GM23338 (cell line): ENCODE data around the gene UBXN2A.

Source experiments
- CREB1 ChIP-seq: fragments of 250-450 bp; sonication (Bioruptor Pico); IDR thresholded peaks from 2 replicates; pipeline ENCODE4 v1.5.0; 2020; ENCODE audit warnings: low read depth, mild to moderate bottlenecking, moderate library complexity
- EZH2 ChIP-seq: fragments of 200-600 bp; sonication (generic); IDR thresholded peaks from one replicate; pipeline ENCODE4 v1.8.0; 2017; ENCODE audit warnings: antibody characterized with exemption, mild to moderate bottlenecking, low read depth; ENCODE audit not compliant: unreplicated experiment
- EZH2phosphoT487 ChIP-seq: fragments of 200-600 bp; sonication (generic); IDR thresholded peaks from one replicate; pipeline ENCODE4 v1.8.1; 2018; ENCODE audit warnings: antibody characterized with exemption; ENCODE audit not compliant: unreplicated experiment
- JUNB ChIP-seq: IDR thresholded peaks from one replicate; pipeline ENCODE4 v1.6.1; 2016; ENCODE audit warnings: antibody characterized with exemption; ENCODE audit not compliant: unreplicated experiment
- NANOG ChIP-seq: IDR thresholded peaks from 2 replicates; pipeline ENCODE4 v1.6.1; 2016; ENCODE audit warnings: antibody characterized with exemption, borderline replicate concordance
- POLR2AphosphoS5 ChIP-seq: IDR thresholded peaks from 2 replicates; pipeline ENCODE4 v1.6.1; 2016; ENCODE audit warnings: antibody characterized with exemption, low read depth
- REST ChIP-seq: IDR thresholded peaks from one replicate; pipeline ENCODE4 v1.6.1; 2018; ENCODE audit warnings: antibody characterized with exemption; ENCODE audit not compliant: unreplicated experiment
- STAT1 ChIP-seq: IDR thresholded peaks from one replicate; pipeline ENCODE4 v1.6.1; 2016; ENCODE audit warnings: antibody characterized with exemption; ENCODE audit not compliant: unreplicated experiment
- ZNF114 ChIP-seq: fragments of 250-450 bp; sonication (Bioruptor Pico); IDR thresholded peaks from 2 replicates; pipeline ENCODE4 v1.5.0; 2020; ENCODE audit warnings: mild to moderate bottlenecking, moderate library complexity
- ZNF331 ChIP-seq: fragments of 250-450 bp; sonication (Bioruptor Pico); IDR thresholded peaks from 2 replicates; pipeline ENCODE4 v1.5.0; 2020; ENCODE audit warnings: low read depth, mild to moderate bottlenecking, moderate library complexity
- TF ChIP-seq, protein P1 (sequence below), 2 experiments: fragments of 200-600 bp in 1 of 2; sonication (generic) in 1 of 2; conservative IDR thresholded peaks; 2 replicates each; pipeline versions ENCODE4 v1.5.1 to v1.6.1; 2016 to 2017; ENCODE audit warnings: antibody characterized with exemption in 2 of 2, low read depth in 2 of 2, mild to moderate bottlenecking in 2 of 2, moderate library complexity in 1 of 2
- TF ChIP-seq, protein P2 (sequence below): IDR thresholded peaks from 2 replicates; pipeline ENCODE4 v1.6.1; 2016; ENCODE audit warnings: antibody characterized with exemption

DNA sequence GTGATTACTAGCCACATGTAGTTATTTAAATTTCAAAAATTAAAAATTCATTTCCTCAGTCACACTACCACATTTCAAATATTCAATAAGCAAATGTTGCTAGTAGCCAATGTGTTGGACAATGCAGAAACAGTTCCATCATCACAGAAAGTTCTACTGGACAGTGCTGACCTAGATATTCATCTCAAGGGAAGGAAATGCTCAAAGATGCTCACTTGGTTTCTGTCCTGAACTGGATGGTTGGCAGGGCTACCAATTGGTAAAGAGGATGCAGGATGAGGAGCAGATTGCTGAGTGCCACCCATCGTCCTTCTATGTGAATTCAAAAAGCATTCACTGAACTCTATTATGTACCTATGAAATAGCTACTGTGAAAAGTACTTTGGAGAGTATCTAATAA, 6.0 kb upstream of the UBXN2A start:
- TF ChIP-seq STAT1 (no peak), JUNB (no peak), REST (no peak), POLR2AphosphoS5 (no peak), EZH2 (no peak), ZNF331 (CRISPR knock-in tag) (no peak), EZH2phosphoT487 (no peak), ZNF114 (CRISPR knock-in tag) (no peak), CREB1 (CRISPR knock-in tag) (no peak), NANOG (no peak)
- TF ChIP-seq, protein P1, sequence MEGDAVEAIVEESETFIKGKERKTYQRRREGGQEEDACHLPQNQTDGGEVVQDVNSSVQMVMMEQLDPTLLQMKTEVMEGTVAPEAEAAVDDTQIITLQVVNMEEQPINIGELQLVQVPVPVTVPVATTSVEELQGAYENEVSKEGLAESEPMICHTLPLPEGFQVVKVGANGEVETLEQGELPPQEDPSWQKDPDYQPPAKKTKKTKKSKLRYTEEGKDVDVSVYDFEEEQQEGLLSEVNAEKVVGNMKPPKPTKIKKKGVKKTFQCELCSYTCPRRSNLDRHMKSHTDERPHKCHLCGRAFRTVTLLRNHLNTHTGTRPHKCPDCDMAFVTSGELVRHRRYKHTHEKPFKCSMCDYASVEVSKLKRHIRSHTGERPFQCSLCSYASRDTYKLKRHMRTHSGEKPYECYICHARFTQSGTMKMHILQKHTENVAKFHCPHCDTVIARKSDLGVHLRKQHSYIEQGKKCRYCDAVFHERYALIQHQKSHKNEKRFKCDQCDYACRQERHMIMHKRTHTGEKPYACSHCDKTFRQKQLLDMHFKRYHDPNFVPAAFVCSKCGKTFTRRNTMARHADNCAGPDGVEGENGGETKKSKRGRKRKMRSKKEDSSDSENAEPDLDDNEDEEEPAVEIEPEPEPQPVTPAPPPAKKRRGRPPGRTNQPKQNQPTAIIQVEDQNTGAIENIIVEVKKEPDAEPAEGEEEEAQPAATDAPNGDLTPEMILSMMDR (conservative IDR thresholded peaks at IDR 0.05; ENCODE audit: low read depth in 2 of 2) = no peak
- TF ChIP-seq, protein P2, sequence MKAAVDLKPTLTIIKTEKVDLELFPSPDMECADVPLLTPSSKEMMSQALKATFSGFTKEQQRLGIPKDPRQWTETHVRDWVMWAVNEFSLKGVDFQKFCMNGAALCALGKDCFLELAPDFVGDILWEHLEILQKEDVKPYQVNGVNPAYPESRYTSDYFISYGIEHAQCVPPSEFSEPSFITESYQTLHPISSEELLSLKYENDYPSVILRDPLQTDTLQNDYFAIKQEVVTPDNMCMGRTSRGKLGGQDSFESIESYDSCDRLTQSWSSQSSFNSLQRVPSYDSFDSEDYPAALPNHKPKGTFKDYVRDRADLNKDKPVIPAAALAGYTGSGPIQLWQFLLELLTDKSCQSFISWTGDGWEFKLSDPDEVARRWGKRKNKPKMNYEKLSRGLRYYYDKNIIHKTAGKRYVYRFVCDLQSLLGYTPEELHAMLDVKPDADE = no peak
